ENCODE results near the gene ADGRE1. TPM values are rescaled to one million over a fixed set of nuclear protein-coding genes. Genes with fewer than 3 reads are reported as not detected.

Gene ADGRE1
- total RNA-seq, 2 donors from 2014 or later: not detected

DNA sequence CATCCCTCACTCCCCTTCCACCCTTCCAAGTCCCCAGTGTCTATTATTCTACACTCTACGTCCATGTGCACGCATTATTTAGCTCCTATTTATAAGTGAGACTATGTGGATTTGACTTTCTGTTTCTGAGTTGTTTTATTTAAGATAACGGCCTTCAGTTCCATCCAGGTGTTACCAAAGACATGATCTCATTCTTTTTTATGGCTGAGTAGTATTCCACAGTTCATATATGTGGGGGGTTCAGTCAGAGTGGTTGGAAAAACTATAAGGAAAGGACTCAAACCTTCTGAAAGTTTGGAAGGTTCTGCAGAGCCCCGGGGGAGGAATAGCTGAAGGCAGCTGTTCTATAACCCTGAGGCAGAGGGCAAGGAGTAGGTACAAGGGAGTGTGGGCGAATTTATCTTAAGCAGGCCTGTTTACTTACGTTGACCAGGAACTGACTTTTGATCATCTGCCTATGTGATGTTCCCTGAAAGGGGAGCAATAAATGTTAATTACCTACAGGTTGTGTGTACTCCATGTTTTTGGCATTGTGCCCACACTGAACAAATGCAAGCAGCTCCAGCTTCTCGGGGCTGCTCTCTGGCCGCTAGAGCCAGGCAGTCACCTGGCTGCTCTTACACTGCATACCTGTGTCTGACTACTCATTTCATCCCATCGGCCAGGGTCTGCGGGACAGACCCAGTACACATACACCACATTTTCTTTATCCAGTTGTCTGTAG lies 13.5 kb upstream of the ADGRE1 start:
- WGBS, 2 experiments (ENCODE audit: insufficient coverage in 1 of 2, insufficient read length in 1 of 2): 82% methylated on average over 6 to 10 of the region's 10 CpGs
- Mint-ChIP-seq H3K9me3 (peaks cover 85% of the 10 kb centered on the region), H3K36me3 (ENCODE audit: low read depth) (peaks cover 2% of the 10 kb centered on the region)

DNA sequence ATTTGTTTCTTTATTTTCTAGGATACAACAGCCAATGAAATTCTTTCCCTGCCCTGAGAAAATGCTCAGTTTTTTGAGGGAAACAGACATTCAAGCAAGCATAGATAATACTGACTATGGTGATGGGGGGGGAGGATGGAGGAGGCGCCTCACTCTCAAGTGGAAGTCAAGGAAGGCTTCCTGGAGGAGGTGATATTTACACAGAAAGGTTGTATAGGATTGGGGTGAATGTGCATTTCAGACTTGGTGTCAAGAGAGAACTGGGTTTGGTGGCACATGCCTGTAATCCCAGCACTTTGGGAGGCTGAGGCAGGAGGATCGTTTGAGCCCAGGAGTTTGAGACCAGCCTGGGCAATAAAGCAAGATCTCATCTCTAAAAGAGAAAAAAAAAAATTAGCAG lies 12.2 kb upstream of the ADGRE1 start:
- Histone ChIP-seq H3K9ac (ENCODE audit: extremely low read depth, low read length, poor library complexity, severe bottlenecking) (no peak overlapping the region), H3K27me3 (ENCODE audit: control insufficient read depth, insufficient read depth, low read length, poor library complexity, severe bottlenecking) (no peaks in the 10 kb centered on the region), H3K4me3 (ENCODE audit: low read length) (no peak overlapping the region), H3K4me1 (ENCODE audit: control insufficient read depth, insufficient read depth, low read length) (no peaks in the 10 kb centered on the region), H3K36me3 (ENCODE audit: control insufficient read depth, insufficient read depth, low read length) (no peaks in the 10 kb centered on the region), H3K27ac (ENCODE audit: low read depth, low read length) (no peak overlapping the region), H3K9me3 (ENCODE audit: control insufficient read depth, low read length) (peaks cover 57% of the 10 kb centered on the region)
- Mint-ChIP-seq H3K36me3 (ENCODE audit: low read depth) (peaks cover 2% of the 10 kb centered on the region), H3K9me3 (peaks cover 93% of the 10 kb centered on the region), H3K4me1 (no peaks in the 10 kb centered on the region), H3K27ac (no peak overlapping the region), H3K4me3 (no peak overlapping the region), H3K27me3 (ENCODE audit: insufficient read depth) (no peaks in the 10 kb centered on the region)
- WGBS, 2 experiments (ENCODE audit: insufficient coverage in 1 of 2, insufficient read length in 1 of 2): 20 to 51% methylated on average over 1 to 2 of the region's 2 CpGs
- no peak for DNase-seq
- TF ChIP-seq, protein P1, sequence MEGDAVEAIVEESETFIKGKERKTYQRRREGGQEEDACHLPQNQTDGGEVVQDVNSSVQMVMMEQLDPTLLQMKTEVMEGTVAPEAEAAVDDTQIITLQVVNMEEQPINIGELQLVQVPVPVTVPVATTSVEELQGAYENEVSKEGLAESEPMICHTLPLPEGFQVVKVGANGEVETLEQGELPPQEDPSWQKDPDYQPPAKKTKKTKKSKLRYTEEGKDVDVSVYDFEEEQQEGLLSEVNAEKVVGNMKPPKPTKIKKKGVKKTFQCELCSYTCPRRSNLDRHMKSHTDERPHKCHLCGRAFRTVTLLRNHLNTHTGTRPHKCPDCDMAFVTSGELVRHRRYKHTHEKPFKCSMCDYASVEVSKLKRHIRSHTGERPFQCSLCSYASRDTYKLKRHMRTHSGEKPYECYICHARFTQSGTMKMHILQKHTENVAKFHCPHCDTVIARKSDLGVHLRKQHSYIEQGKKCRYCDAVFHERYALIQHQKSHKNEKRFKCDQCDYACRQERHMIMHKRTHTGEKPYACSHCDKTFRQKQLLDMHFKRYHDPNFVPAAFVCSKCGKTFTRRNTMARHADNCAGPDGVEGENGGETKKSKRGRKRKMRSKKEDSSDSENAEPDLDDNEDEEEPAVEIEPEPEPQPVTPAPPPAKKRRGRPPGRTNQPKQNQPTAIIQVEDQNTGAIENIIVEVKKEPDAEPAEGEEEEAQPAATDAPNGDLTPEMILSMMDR (conservative IDR thresholded peaks at IDR 0.05): no peak

More for the DNA sequence above, 13.5 kb upstream of the ADGRE1 start:
- TF ChIP-seq, protein P1 (conservative IDR thresholded peaks at IDR 0.05): no peak
- Histone ChIP-seq H3K27ac (ENCODE audit: low read depth, low read length) (no peak overlapping the region), H3K9me3 (ENCODE audit: control insufficient read depth, low read length) (peaks cover 46% of the 10 kb centered on the region), H3K4me3 (ENCODE audit: low read length) (no peak overlapping the region), H3K27me3 (ENCODE audit: control insufficient read depth, insufficient read depth, low read length, poor library complexity, severe bottlenecking) (no peaks in the 10 kb centered on the region), H3K9ac (ENCODE audit: extremely low read depth, low read length, poor library complexity, severe bottlenecking) (no peak overlapping the region), H3K4me1 (ENCODE audit: control insufficient read depth, insufficient read depth, low read length) (no peaks in the 10 kb centered on the region), H3K36me3 (ENCODE audit: control insufficient read depth, insufficient read depth, low read length) (no peaks in the 10 kb centered on the region)
- no peak overlapping the region for H3K27ac Mint-ChIP-seq
- no peak for DNase-seq
- H3K27me3 Mint-ChIP-seq (ENCODE audit: insufficient read depth): no peaks in the 10 kb centered on the region
- H3K4me1 Mint-ChIP-seq: no peaks in the 10 kb centered on the region
- H3K4me3 Mint-ChIP-seq: no peak overlapping the region

- WGBS, 2 experiments (ENCODE audit: insufficient coverage in 1 of 2, insufficient read length in 1 of 2): 50 to 68% methylated on average over 1 to 6 of the region's 7 CpGs
- Mint-ChIP-seq H3K27ac (no peak overlapping the region), H3K36me3 (ENCODE audit: low read depth) (peaks cover 2% of the 10 kb centered on the region), H3K9me3 (peaks cover 90% of the 10 kb centered on the region), H3K27me3 (ENCODE audit: insufficient read depth) (no peaks in the 10 kb centered on the region), H3K4me3 (no peak overlapping the region), H3K4me1 (no peaks in the 10 kb centered on the region)
- TF ChIP-seq, protein P1 (conservative IDR thresholded peaks at IDR 0.05): no peak
- Histone ChIP-seq H3K36me3 (ENCODE audit: control insufficient read depth, insufficient read depth, low read length) (no peaks in the 10 kb centered on the region), H3K9ac (ENCODE audit: extremely low read depth, low read length, poor library complexity, severe bottlenecking) (no peak overlapping the region), H3K4me1 (ENCODE audit: control insufficient read depth, insufficient read depth, low read length) (no peaks in the 10 kb centered on the region), H3K27me3 (ENCODE audit: control insufficient read depth, insufficient read depth, low read length, poor library complexity, severe bottlenecking) (no peaks in the 10 kb centered on the region), H3K4me3 (ENCODE audit: low read length) (no peak overlapping the region), H3K27ac (ENCODE audit: low read depth, low read length) (no peak overlapping the region), H3K9me3 (ENCODE audit: control insufficient read depth, low read length) (peaks cover 68% of the 10 kb centered on the region)
- DNase-seq: no peak
Observed at GRCh38 chr19:6876748-6877147, 10.6 kb upstream of the ADGRE1 start.
